HG02981 (cell line): ENCODE data around the gene STXBP1.

Experiments
- ATAC-seq: cut with Tn5 transposase; IDR thresholded peaks from one replicate; pipeline ENCODE4 v1.9.1; 2021; ENCODE audit warnings: mild to moderate bottlenecking, moderate library complexity; ENCODE audit not compliant: unreplicated experiment

Gene STXBP1

DNA sequence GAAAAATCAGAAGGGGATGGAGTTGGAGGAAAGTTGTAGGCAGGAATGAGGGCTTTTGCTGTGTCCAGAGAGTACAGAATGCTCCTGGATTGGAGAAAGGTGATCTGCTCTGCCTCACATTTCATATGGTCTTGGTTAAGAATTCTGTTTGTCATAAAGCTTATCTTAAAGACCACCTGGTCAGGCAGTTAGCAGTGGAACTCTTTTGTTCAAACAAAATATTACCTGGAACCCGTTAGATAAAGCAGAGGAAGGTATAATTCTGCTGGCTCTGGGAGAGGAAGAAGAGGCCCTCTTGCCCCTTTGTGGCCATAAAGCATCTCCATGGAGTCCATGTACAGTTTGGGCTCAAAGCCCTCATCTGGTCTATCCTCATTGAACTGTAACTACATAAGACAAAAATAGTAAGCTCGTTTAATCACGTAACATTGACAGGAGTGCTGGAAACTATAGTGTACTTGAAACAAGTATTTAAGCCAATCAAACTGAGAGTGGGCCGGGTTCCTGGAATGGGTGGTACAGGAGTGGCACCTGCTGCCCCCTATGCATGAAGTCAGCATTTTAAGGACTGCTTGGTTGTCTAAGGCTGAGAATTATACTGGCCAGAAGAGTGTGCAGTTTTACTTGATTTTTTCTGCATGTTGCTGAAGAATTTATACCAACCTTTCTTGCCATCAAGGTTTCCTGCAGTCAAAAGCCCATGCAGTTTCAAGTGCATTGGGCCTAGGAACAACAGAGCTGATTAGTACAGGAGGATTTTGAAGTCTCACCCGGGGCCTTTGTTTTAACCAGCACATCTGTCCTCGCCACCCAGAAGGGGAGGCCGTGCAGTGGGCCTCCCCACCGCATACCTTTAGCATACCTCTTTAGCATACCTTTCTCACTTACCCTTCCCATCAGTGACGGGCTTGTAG, 39.9 kb downstream of the STXBP1 start:
- no peak for ATAC-seq

- no peak for ATAC-seq
Measured at GRCh38 chr9:127652733-127653132, 40.7 kb downstream of the STXBP1 start.

DNA sequence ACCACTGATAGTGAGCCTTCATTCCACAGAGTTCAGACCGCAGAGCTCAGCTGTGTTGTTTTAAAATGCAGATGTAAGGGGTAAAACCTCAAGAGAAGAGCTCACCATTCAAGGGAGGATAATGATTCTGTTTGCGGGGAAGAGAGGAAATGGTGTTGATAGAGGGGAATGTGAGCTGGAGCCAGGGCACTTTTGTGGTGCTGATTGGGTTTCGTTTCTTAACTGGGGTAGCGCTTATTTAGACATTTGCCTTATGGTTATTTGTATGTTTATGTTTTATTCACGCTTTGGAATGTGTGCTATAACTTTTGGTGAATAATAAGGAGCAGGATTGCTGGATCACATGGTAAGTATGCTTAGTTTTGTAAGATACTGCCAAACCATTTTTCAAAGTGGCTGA, 42.5 kb downstream of the STXBP1 start:
- ATAC-seq: no peak

DNA sequence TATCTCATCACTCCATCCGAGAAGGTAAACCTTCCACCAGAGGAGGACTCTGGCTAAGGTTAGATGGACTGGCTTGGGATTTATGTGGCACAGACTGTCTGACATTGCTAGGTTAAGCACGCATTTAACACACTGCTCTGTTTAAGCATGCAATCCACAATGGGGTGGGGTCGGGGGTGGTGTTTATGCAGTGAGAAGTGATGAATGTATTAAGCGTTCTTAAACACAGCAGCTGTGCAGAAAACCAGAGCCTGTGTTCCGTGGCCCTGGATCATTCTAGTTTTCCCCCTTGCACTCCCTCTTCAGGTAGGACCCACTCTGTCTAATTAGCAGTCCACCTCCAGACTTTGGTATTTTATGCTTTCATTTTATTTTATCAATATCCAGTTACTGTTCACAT, 46.4 kb downstream of the STXBP1 start:
- no peak for ATAC-seq

- no peak for ATAC-seq
Measured at GRCh38 chr9:127660886-127661741, 49.0 kb downstream of the STXBP1 start.

GRCh38 chr9:127662617-127663016, 50.5 kb downstream of the STXBP1 start:
- ATAC-seq: no peak

DNA sequence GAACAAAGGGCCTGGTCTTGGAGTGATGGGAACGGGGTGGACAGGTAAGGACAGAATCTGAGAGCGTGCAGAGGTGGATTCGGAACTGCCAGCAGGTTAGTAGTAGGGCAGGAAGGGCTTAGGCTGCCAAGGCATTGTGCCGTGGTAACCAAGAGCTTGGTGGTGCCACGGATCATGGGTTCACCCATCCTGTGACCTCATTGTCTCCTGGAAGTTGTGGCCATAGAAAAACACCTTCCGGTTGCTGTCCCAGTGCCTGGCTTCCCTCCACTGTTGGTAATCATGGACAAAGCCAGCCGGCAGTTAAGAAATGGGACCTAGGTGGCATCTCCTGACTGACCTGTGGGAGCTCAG, 52.2 kb downstream of the STXBP1 start:
- ATAC-seq: no peak

GRCh38 chr9:127664678-127665507, 52.8 kb downstream of the STXBP1 start:
- no peak for ATAC-seq

- no peak for ATAC-seq
Measured at GRCh38 chr9:127667127-127667844, 55.2 kb downstream of the STXBP1 start.

DNA sequence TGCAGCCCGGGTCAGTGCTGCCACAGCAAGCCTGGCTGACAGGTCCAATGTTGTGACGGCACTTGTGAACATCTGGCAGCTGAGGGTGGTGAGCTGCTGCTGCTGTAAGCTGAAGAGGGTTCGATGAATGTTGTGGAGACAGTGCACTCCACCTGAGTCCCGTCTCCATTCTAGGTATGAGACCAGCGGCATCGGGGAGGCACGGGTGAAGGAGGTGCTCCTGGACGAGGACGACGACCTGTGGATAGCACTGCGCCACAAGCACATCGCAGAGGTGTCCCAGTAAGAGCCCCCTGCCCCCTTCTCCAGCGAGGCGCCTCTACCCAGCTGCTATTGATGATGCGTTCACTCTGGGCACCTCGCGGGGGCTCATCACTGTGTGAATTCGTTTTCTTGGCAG, 55.8 kb downstream of the STXBP1 start:
- ATAC-seq: no peak

GRCh38 chr9:127673234-127673633, 61.2 kb downstream of the STXBP1 start:
- ATAC-seq: no peak

GRCh38 chr9:127676638-127677037, 64.6 kb downstream of the STXBP1 start:
- no peak for ATAC-seq

DNA sequence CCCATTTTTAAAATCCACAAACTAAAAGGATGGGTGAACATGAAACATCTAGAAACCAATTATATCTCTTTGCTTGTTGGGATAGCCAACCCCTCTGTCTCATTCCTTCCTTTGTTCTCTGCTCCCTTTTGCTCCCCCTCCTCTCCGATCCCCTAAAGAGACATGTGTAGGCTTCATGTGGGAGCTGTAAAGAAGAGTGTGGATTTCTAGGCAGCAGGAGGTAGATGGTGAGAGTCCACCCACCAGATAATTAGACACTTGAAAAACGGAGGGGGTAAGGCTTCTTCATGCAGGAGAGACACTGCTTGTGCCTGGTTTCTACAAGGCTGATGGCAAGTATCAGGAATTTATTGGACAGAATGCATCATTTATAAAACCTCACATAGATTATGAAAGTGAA, 67.4 kb downstream of the STXBP1 start:
- no peak for ATAC-seq

GRCh38 chr9:127680226-127680625, 68.1 kb downstream of the STXBP1 start:
- no peak for ATAC-seq

- ATAC-seq: no peak
Measured at GRCh38 chr9:127680846-127681245, 68.8 kb downstream of the STXBP1 start.

DNA sequence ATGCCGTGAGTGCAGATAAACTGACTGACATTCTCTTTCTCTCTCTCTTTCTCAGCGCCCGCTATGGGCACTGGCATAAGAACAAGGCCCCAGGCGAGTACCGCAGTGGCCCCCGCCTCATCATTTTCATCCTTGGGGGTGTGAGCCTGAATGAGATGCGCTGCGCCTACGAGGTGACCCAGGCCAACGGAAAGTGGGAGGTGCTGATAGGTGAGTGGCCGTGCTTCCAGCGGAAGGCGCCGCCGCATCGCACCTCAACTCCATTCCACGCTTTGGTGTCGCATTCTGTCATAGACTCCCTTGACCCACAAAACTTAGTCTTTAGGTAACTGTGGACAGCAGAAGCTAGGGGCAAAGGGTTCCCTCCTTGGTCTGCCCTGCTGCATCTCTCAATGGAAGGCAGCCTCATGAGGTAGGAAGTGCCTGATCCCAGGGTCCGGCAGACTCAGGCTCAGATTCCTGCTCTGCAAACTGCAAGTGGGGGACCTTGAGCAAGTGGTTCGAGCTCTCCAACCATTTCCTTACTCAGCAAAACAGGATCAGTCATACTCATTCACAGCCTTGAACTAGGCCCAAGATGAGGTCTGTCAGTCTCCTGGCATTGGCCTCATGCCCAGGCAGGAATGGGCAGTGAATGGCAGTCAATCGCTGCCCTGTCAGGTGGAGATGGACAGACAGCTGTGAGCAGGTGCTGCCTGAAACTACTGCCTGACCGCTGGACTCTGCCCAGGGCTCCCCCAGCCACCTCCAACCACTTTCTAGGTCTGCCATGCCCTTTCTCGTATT, 70.5 kb downstream of the STXBP1 start:
- no peak for ATAC-seq

DNA sequence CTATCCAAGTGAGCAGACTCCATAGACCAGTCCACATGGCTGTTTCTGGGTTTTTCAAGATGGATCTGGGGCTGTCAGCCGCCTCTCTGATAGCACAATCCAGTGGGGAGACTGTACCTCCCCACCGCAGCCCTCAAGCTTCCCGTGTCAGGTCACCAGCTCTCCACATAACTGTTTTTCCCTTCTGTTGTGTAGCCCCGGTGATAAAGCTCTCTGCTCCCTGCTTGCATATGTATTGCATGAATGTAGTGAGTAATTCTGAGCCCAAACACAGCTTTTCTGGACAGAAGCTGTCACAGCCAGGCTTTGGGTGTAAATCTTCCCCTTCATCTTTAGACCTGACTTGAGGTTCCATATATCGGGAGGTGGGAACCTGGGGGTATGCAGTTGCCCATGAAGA, 71.6 kb downstream of the STXBP1 start:
- no peak for ATAC-seq

GRCh38 chr9:127684576-127684975, 72.5 kb downstream of the STXBP1 start:
- ATAC-seq: no peak

DNA sequence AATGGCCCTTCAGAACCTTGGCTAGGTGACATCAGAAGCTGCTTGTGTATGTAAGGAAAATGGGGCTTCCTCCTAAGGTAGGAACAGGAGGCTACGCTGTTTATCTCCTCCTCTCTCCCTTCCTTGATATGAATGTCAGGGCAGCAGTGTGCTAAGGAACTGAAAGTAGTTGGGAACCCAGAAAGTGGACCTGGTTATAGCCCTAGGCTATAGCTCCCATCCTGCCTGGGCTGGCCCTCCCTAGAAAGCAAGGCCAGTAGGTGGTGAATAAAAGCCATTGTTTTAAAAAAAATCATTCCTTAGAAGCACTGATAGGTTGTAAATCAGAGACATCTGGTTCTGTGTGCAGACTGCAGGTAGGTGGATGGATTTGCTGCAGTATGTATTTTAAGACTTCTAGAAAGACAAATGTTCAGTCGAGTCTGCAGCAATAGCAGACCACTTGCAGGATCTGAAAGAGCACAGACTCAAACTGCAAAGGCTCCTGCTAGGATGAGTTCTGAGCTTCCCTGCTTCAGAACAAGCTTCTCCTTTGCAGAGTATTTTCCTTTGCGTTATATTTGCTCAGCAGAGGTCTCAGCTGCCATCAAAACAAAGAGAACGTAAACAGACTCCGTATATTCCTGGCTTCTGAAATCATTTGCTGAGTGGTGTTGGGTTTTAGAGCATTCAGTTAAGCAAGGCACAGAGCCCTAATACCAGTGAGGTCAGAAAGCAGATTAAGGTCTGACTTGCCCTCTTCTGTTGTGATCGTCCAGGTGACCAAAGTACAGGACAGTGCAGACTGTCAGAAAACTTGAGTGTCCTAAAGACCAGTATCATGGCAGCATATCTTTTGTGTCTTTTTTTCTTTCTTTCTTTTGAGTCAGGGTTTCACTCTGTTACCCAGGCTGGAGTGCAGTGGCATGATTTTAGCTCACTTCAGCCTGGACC, 74.7 kb downstream of the STXBP1 start:
- ATAC-seq: no peak
